Uterus (tissue), 4 donors: Measurements from ENCODE around the gene BPTF. TPM values are rescaled to one million over a fixed set of nuclear protein-coding genes. Genes with fewer than 3 reads are reported as not detected.
"Not testable (repeated sequence)": the region's sequence is repeated elsewhere in the genome, so short reads cannot be mapped to it uniquely, and the experiment has no call there.

Experiments used
- DNase-seq, 2 donors: peaks; one replicate each; pipeline ENCODE4 v3.0.0-alpha.2; 2019 to 2020
- H3K27ac ChIP-seq, 2 donors: fragments of 200-600 bp; sonication (generic); 1 replicate in 1 of 2; 2 replicates in 1 of 2; pipeline ENCODE4 v1.5.1; 2016 to 2018
- H3K27me3 ChIP-seq, 2 donors: fragments of 200-600 bp; sonication (generic); one replicate each; pipeline ENCODE4 v1.5.1; 2018 to 2019; ENCODE audit warnings: control low read depth in 1 of 2
- H3K36me3 ChIP-seq, 2 donors: fragments of 200-600 bp; sonication (generic); one replicate each; pipeline ENCODE4 v1.5.1; 2019; ENCODE audit warnings: control low read depth in 1 of 2
- H3K4me1 ChIP-seq, 2 donors: fragments of 200-600 bp; sonication (generic); one replicate each; pipeline ENCODE4 v1.5.1; 2018 to 2019; ENCODE audit warnings: control low read depth in 1 of 2
- H3K4me3 ChIP-seq, 2 donors: fragments of 200-600 bp; sonication (generic); 1 replicate in 1 of 2; 2 replicates in 1 of 2; pipeline ENCODE4 v1.5.1; 2018 to 2019; ENCODE audit warnings: mild to moderate bottlenecking in 1 of 2
- H3K9me3 ChIP-seq, 2 donors: fragments of 200-600 bp; sonication (generic); one replicate each; pipeline ENCODE4 v1.5.1; 2019; ENCODE audit warnings: control low read depth in 1 of 2
- POLR2A ChIP-seq, 2 donors: fragments of 450-650 bp; IDR thresholded peaks; one replicate each; pipeline ENCODE4 v1.6.1; 2016; ENCODE audit warnings: antibody characterized with exemption in 2 of 2, mild to moderate bottlenecking in 1 of 2, moderate library complexity in 1 of 2
- intact Hi-C: fragments of 100-400 bp; cut with DNase I; formaldehyde crosslinking; loops from one replicate; pipeline ENCODE4 v1.15.1; 2023; ENCODE audit warnings: low total_unique reads
- total RNA-seq, 4 donors: library from RNA; depleted of rRNA in 3 of 4; stranded (reverse); fragments of >200 nt in 3 of 4; gene quantifications; one replicate each; pipeline versions ENCODE4 v1.1.0 to v1.2.4, GENCODE V29; 2014 to 2023
- TF ChIP-seq, protein P1 (sequence below), 4 experiments: fragments of 200-600 bp in 2 of 4; fragments of 450-650 bp in 2 of 4; sonication (generic) in 2 of 4; IDR thresholded peaks; one replicate each; pipeline ENCODE4 v1.5.1; 2016 to 2019; ENCODE audit warnings: antibody characterized with exemption in 4 of 4, mild to moderate bottlenecking in 2 of 4, moderate library complexity in 1 of 4
- donor health status: DM: yes; HTN: yes; CAD: no.

BPTF gene
- total RNA-seq, 4 donors from 2014 or later = 67.6 to 183 (median 117) TPM

GRCh38 chr17:67950945-67951344 lies 125.6 kb downstream of the BPTF start:
- intact Hi-C loops = no loop called here

DNA sequence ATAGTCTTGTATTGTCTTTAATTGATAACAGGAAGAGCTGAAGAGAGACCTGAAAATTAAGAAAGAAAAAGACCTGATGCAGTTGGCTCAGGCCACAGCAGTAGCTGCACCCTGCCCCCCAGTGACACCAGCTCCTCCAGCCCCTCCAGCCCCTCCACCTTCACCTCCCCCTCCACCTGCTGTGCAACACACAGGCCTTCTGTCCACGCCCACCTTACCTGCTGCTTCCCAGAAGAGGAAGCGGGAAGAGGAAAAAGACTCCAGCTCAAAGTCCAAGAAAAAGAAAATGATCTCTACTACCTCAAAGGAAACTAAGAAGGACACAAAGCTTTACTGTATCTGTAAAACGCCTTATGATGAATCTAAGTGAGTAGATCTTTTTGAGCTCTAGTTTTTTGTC lies 134.2 kb downstream of the BPTF start:
- TF ChIP-seq, protein P1, sequence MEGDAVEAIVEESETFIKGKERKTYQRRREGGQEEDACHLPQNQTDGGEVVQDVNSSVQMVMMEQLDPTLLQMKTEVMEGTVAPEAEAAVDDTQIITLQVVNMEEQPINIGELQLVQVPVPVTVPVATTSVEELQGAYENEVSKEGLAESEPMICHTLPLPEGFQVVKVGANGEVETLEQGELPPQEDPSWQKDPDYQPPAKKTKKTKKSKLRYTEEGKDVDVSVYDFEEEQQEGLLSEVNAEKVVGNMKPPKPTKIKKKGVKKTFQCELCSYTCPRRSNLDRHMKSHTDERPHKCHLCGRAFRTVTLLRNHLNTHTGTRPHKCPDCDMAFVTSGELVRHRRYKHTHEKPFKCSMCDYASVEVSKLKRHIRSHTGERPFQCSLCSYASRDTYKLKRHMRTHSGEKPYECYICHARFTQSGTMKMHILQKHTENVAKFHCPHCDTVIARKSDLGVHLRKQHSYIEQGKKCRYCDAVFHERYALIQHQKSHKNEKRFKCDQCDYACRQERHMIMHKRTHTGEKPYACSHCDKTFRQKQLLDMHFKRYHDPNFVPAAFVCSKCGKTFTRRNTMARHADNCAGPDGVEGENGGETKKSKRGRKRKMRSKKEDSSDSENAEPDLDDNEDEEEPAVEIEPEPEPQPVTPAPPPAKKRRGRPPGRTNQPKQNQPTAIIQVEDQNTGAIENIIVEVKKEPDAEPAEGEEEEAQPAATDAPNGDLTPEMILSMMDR (IDR thresholded peaks at IDR 0.05) = no peak
- no peak for DNase-seq
- no peaks in the 10 kb centered on the region for H3K9me3 ChIP-seq
- no peaks in the 10 kb centered on the region for H3K27me3 ChIP-seq
- H3K27ac ChIP-seq = peak overlapping the region; percentile 7 to 31
- no peaks in the 10 kb centered on the region for H3K36me3 ChIP-seq
- intact Hi-C loops = no loop called here
- no peak overlapping the region for H3K4me3 ChIP-seq
- no peaks in the 10 kb centered on the region for H3K4me1 ChIP-seq

More at GRCh38 chr17:67950945-67951344, 125.6 kb downstream of the BPTF start:
- DNase-seq = no peak
- H3K27me3 ChIP-seq = no peaks in the 10 kb centered on the region
- TF ChIP-seq, protein P1 (IDR thresholded peaks at IDR 0.05) = no peak
- TF ChIP-seq POLR2A (IDR thresholded peaks at IDR 0.05) = no peak
- H3K9me3 ChIP-seq = no peaks in the 10 kb centered on the region
- H3K36me3 ChIP-seq = no peaks in the 10 kb centered on the region
- H3K27ac ChIP-seq = no peak overlapping the region
- no peak overlapping the region for H3K4me3 ChIP-seq
- H3K4me1 ChIP-seq = no peaks in the 10 kb centered on the region

DNA sequence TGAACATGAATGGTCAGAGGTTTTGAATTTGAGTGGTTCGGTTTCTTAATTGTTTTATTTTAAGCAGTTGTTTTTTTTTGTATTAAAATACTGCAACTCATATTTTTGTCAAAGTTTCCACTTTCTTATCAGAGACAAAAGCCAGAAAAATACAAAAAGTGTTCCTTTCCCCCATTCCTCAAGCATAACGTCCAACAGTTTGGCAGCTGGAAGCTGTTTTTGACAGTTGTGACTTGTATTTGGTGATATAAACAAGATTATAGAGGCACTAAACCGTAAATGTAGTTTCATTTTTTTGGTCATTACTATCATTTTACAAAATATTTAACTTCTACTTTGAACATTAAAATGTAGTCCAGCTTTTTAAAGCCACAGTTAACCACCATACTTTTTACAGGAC lies 135.0 kb downstream of the BPTF start:
- H3K36me3 ChIP-seq = not testable (repeated sequence)

GRCh38 chr17:67962156-67962555 lies 136.9 kb downstream of the BPTF start:
- H3K27ac ChIP-seq, H3K4me1 ChIP-seq, H3K36me3 ChIP-seq, DNase-seq, intact Hi-C loops, H3K4me3 ChIP-seq, H3K27me3 ChIP-seq, H3K9me3 ChIP-seq: not testable (repeated sequence)

More for the DNA sequence above, 135.0 kb downstream of the BPTF start:
- intact Hi-C loops, H3K4me1 ChIP-seq, DNase-seq, H3K4me3 ChIP-seq, H3K9me3 ChIP-seq, H3K27me3 ChIP-seq: not testable (repeated sequence)
- H3K27ac ChIP-seq = peak overlapping the region in 1 of 2 donors; percentile 31

DNA sequence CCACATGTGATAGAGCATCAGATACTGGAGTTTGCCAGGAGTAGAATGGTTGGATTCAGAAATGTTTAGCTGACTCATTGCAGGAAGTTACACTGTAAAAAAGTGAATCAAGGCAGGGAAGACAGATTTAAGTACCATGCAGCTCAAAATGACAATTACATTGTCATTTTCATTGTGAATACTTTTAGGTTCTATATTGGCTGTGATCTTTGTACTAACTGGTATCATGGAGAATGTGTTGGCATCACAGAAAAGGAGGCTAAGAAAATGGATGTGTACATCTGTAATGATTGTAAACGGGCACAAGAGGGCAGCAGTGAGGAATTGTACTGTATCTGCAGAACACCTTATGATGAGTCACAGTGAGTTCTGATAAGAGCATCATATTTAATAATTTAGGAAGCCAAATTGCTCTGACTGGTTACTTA lies 137.9 kb downstream of the BPTF start:
- H3K9me3 ChIP-seq, H3K4me3 ChIP-seq, H3K36me3 ChIP-seq, intact Hi-C loops, H3K27ac ChIP-seq, H3K27me3 ChIP-seq, H3K4me1 ChIP-seq: not testable (repeated sequence)
- TF ChIP-seq, protein P1 (IDR thresholded peaks at IDR 0.05) = peak; percentile 60 to 72 (median 66)
- peak; percentile 58 to 78 for DNase-seq

DNA sequence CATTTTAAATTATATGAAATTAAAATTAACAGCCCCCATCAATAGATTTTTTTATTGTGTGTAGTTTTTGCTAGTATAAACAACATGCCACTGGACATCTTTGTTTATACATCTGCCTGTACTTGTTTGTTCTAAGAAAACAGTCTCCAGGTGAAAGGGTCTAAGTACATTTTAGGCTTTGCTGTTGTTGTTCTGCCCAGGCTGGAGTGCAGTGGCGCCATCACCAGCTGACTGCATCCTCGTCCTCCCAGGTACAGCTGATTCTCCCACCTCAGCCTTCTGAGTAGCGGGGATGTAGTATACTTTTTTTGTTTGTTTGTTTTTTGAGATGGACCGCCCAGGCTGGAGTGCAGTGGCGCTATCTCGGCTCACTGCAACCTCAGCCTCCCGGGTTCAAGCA lies 145.5 kb downstream of the BPTF start:
- intact Hi-C loops = no loop called here
- no peaks in the 10 kb centered on the region for H3K9me3 ChIP-seq

More for the DNA sequence above, 145.5 kb downstream of the BPTF start:
- Histone ChIP-seq H3K36me3 (no peaks in the 10 kb centered on the region), H3K4me3 (no peak overlapping the region), H3K27me3 (no peaks in the 10 kb centered on the region), H3K27ac (no peak overlapping the region), H3K4me1 (no peaks in the 10 kb centered on the region)
- no peak for TF ChIP-seq POLR2A (IDR thresholded peaks at IDR 0.05)
- TF ChIP-seq, protein P1 (IDR thresholded peaks at IDR 0.05) = no peak
- no peak for DNase-seq
